Colonic mucosa (tissue), 4 donors: ENCODE results near the gene TCTN2. TPM values are rescaled to one million over a fixed set of nuclear protein-coding genes. Genes with fewer than 3 reads are reported as not detected.

Experiments
- DNase-seq: peaks from one replicate; pipeline ENCODE4 v3.0.0-alpha.2; 2020
- H3K27ac ChIP-seq: fragments of 200-600 bp; one replicate; pipeline ENCODE4 v1.8.0; 2021
- H3K27me3 ChIP-seq: fragments of 200-600 bp; one replicate; pipeline ENCODE4 v1.8.0; 2021
- H3K36me3 ChIP-seq: fragments of 200-600 bp; one replicate; pipeline ENCODE4 v1.8.0; 2021
- H3K4me1 ChIP-seq: fragments of 200-600 bp; one replicate; pipeline ENCODE4 v1.8.0; 2021; ENCODE audit warnings: mild to moderate bottlenecking
- H3K4me3 ChIP-seq: fragments of 200-600 bp; one replicate; pipeline ENCODE4 v1.8.0; 2021
- H3K9ac ChIP-seq, 2 donors: one replicate each; pipeline ENCODE4 v1.7.0; 2013; ENCODE audit warnings: control low read depth in 2 of 2, low read depth in 2 of 2, low read length in 2 of 2
- H3K9me3 ChIP-seq: fragments of 200-600 bp; one replicate; pipeline ENCODE4 v1.8.0; 2021
- CTCF ChIP-seq: fragments of 200-600 bp; IDR thresholded peaks from one replicate; pipeline ENCODE4 v1.8.0; 2022; ENCODE audit warnings: antibody characterized with exemption, mild to moderate bottlenecking
- intact Hi-C: fragments of 100-400 bp; cut with DNase I; formaldehyde crosslinking; loops from one replicate; pipeline ENCODE4 v1.14.1; 2022
- total RNA-seq, 2 donors: library from RNA; stranded (reverse); fragmentation: NEBNext Ultra II Directional in 1 of 2; extraction: Animal tissue kit (Norgen Biotek cat#: 25700) in 1 of 2; gene quantifications; one replicate each; pipeline ENCODE4 v1.2.1, GENCODE V29; 2021
- donor health status: healthy.
- donor health status: DM: no; HTN: no; CAD: no.
- donor health status: DM: no; HTN: no; CAD: no.

The TCTN2 gene
- total RNA-seq, 2 donors from 2014 or later = 6.1 to 7.3 TPM

- Histone ChIP-seq H3K36me3 (peaks cover 12% of the 10 kb centered on the region), H3K4me3 (no peak overlapping the region)
- intact Hi-C loops = no loop called here
Observed at GRCh38 chr12:123752046-123752445, 81.1 kb downstream of the TCTN2 start.

GRCh38 chr12:123754041-123754772 is 83.3 kb downstream of the TCTN2 start:
- no peaks in the 10 kb centered on the region for H3K4me1 ChIP-seq
- H3K9me3 ChIP-seq = no peaks in the 10 kb centered on the region
- no peak for DNase-seq
- H3K9ac ChIP-seq = no peak overlapping the region
- H3K27ac ChIP-seq = no peak overlapping the region
- H3K36me3 ChIP-seq = peaks cover 4% of the 10 kb centered on the region
- TF ChIP-seq CTCF = no peak
- no peak overlapping the region for H3K4me3 ChIP-seq
- intact Hi-C loops = no loop called here
- H3K27me3 ChIP-seq = no peaks in the 10 kb centered on the region

More at GRCh38 chr12:123752046-123752445, 81.1 kb downstream of the TCTN2 start:
- no peak overlapping the region for H3K27ac ChIP-seq
- no peak for TF ChIP-seq CTCF
- H3K27me3 ChIP-seq = no peaks in the 10 kb centered on the region
- no peak for DNase-seq
- H3K9ac ChIP-seq = no peak overlapping the region
- no peaks in the 10 kb centered on the region for H3K4me1 ChIP-seq
- no peaks in the 10 kb centered on the region for H3K9me3 ChIP-seq

- Histone ChIP-seq H3K36me3 (no peaks in the 10 kb centered on the region), H3K9ac (no peak overlapping the region), H3K27me3 (no peaks in the 10 kb centered on the region), H3K4me1 (no peaks in the 10 kb centered on the region), H3K27ac (no peak overlapping the region), H3K4me3 (no peak overlapping the region), H3K9me3 (no peaks in the 10 kb centered on the region)
- TF ChIP-seq CTCF = no peak
- no peak for DNase-seq
- intact Hi-C loops = no loop called here
Observed at GRCh38 chr12:123757561-123757960, 86.6 kb downstream of the TCTN2 start.

Other genes with a start within 250 kb of the TCTN2 start
- gene RILPL2, start 234.4 kb upstream of the TCTN2 start, total RNA-seq = 1 to 10 TPM in 1 of 2 donors, under 1 TPM in 1; 0.96 to 2.1 TPM
- 10 to 100 TPM; 17.4 to 23.2 TPM for gene SNRNP35, start 213.0 kb upstream of the TCTN2 start, total RNA-seq
- gene RILPL1, start 137.4 kb upstream of the TCTN2 start, total RNA-seq = 1 to 10 TPM; 2.6 to 5.0 TPM
- gene TMED2, start 86.6 kb upstream of the TCTN2 start, total RNA-seq = 100 to 1,000 TPM; 297 to 381 TPM
- 10 to 100 TPM in 1 of 2 donors, 1 to 10 TPM in 1; 8.1 to 19.7 TPM for gene DDX55, start 69.0 kb upstream of the TCTN2 start, total RNA-seq
- gene EIF2B1, start 37.4 kb upstream of the TCTN2 start, total RNA-seq = 10 to 100 TPM; 37.3 to 55.4 TPM
- gene GTF2H3, start 37.3 kb upstream of the TCTN2 start, total RNA-seq = 10 to 100 TPM; 22.1 to 27.3 TPM
- gene ATP6V0A2, start 41.2 kb downstream of the TCTN2 start, total RNA-seq = 10 to 100 TPM; 26.1 to 36.5 TPM
- under 1 TPM; 0.32 to 0.35 TPM for gene DNAH10, start 91.2 kb downstream of the TCTN2 start, total RNA-seq